ENCODE results near the gene STX7.

GRCh38 chr6:132478266-132478665 is 34.6 kb downstream of the STX7 start:
- TF ChIP-seq POLR2A (IDR thresholded peaks at IDR 0.05) (no peak), CTCF (IDR thresholded peaks at IDR 0.05) (no peak)

Measured in testis (tissue), 2 donors.